Fibroblast of the conjunctiva (primary cell): ENCODE measurements around the gene MATK.

Source experiments
- DNase-seq: peaks from one replicate; pipeline ENCODE4 v3.0.0-alpha.2; 2010; ENCODE audit warnings: low read depth

Gene MATK

DNA sequence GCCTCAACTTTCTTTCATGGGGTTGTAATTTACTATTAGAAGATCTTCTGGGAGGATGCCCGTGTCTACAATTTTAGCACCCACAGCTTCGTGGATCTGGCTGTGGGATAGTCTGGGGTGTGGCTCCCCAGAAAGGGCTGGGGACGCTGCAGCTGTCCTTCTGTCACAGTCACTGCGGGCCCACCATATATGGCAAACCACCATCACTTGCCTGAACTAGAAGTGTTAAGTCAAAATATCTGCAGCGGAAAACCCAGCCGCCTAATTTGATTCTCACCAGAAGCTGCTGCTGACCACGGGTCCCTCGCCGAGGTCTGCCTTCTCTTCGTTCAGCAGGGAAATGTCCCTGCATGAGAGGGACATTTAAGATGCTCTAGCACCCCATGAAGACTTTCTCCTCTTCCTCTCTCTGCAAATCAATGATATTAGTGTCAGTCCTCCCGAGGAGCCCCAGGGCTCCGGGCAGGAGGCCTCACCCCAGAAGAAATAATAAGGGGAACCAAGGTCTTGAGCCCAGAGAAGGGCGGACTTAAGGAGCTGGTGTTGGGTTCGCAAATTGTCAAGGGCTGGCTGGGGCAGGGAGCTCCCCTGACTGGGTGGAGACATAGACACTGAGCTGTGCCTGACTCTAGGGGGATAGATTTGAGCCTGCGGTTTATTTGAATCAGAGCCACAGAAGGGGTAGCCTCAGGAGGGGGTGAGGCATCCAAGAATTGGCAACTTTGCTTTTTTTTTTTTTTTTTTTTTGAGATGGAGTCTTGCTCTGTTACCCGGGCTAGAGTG lies 3.0 kb upstream of the MATK start:
- no peak for DNase-seq

DNA sequence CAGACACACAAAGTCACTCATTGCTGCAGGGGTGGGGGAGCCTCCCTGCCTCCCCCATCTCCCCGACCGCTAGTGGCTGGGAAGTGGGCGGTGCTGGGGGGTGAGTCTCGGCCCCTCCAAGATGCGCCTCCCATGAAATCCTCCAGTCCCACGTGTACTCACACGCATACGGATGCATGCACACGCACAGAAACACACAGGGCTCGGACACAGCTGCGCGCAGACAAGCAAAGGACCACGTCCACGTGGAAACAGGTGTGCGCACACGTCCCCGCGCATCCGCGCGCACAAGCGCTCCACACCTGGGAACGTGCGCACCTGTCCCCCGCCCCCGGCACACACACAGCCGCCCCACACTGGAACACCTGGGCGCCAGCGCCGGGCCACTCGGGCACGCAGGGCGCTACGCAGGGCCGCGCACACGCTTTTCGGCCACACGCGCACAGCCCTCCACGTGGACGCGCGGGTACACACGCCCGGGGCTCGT lies 687 bp downstream of the MATK start:
- no peak for DNase-seq

DNA sequence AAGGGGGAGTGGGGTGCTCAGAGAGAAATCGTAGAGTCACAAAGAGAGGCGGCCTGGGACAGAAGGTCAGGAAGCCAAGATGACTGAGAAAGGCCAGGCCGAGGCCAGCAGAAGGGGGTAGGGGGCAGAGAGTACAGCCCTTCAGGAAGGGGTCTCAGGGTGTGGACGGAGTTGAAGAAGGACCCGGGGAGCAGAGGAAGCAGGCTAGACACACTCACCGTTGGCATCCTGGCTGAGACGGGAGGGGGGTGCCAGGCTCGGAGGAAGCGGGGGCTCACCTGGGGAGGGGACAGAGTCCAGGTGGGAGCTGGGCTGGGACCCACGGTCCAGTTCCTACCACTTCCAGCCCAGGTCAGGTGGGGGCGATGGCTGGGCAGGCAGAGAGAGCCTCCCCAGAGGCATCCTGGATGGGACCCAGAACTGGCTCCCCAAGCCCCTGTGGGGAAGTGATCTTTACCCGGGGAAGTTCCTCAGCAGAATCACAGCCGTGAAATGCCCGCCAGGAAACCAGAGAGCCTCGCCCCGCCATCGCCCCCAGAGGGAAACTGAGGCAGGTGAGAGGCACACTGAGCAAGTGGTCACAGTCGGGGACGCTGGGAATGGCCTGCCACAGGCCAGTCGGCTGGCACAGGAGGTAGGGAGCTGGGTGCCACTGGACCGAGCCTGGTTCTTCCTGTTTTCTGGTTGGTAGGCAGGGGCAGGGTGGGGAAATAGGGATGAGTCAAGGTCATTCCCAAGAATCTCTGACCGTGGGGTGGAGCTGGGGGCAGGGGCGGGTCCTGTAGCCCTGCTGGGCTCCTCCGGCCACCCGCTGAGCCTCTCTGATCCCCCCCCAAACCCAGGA lies 1.4 kb downstream of the MATK start:
- no peak for DNase-seq

DNA sequence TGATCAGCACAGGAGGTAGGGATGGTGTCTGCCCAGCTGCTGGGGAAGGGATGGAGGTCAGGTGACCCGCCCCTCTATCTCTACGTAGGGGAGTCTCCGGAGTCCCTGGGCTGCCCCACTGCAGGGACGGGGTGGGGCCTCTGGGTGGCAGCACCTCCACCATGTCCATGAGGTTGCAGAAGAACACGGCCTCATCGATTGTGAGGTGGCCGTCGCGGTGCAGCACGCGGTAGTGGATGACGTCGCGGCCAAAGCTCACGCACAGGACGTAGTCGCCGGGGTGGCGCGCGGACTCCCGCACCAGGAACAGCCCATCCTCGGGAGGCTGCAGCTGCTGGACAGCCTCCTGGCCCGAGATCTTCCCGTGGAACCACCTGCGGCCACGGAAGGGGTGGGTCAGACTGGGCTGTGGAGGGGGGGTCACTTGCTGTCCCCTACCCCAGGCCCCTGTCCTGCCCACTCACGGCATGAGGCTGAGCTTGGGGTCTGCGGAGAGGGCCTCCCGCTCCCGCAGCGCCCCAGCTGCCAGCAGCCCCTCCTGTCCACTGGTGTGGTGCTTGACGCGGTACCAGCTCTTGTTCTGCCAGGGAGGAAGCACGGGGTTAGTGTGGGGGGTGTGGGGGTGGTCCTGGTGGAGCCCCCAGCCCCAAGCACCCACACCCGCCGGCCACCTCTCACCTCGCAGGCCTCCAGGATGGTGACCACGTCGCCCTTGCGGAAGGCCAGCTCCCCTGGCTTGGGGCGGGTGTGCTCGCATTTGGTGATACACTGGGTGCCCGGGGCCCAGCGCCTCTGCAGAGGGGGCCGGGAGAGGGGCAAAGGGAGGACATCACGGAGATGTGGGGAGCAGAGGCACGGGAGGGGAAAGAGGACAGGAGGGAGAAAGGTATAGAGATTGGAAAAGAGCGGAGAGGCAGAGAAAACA lies 2.3 kb downstream of the MATK start:
- DNase-seq = no peak

DNA sequence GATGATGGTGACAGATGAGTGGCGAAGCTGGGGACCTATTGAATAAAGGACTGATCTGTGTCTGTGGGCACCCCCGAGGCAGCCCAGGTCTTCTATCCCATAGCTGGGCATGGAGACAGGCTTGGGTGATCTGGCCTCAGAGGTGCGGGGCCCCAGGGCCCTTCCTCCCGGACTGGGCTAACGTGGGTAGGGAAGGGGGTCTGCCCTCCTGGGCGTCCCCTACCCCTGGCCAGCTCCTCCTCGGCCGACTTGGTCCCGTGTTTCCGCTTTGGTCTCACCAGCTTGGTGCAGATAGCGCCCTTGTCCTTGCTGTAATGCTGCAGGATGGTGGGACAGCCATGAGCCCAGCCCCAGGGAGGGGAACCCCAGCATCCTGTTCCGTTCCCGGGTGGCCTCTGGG lies 3.3 kb downstream of the MATK start:
- DNase-seq = no peak

DNA sequence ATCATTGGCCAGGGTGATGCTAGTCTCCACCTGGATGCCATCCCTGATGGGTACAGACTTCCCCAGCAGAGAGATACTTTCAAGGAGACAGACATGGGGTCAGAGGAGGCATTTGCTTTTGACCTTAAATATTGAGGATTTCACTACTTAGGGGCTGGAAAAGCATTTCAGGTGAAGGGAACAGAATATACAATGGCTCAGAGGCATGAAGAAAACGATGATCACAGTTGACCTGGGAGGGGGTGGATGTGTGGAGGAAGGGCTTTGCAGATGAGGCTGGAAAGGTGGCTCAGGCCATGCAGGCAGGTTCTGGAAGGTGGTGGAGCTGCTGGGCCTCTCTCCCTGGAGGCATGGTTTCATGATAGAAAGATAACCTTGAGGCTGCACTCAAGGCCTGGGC lies 3.9 kb downstream of the MATK start:
- no peak for DNase-seq

DNA sequence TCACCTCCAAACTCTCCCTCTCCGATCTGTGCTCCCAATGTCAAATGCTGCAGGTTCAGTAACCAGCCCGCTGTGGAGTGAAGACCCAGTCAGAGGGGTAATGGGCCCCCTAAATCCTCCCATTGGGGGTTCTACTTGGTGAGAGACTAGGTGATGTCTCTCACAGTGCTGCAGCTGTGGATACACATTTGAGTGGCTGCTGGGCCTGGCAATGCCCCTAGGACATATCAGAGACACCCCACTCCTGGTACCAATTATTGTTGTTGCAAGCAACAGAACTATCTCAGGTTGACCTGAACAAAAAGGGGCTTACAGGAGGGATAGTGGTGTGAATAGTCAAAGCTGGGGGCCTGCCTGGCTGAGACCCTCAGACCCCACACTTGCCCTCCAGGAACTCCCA lies 4.6 kb downstream of the MATK start:
- no peak for DNase-seq

DNA sequence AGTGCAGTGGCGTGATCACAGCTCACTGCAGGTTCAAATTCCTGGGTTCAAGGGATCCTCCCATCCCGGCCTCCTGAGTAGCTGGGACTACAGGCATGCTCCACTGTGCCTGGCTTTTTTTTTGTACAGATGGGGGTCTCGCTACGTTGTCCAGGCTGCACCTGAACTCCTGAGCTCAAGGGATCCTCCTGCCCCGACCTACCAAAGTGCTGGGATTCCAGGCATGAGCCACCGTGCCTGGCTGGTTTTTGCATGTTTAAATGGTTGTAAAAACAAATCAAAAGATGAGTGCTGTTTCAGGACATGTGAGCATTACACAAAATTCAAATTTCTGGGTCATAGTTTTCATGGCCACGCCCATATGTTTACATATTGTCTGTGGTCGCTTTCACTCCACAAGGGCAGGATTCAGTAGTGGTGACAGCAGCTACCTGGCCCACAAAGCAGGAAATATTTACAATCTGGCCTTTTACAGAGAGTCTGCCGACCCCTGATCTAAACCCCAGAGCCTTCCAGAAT lies 5.3 kb downstream of the MATK start:
- no peak for DNase-seq

DNA sequence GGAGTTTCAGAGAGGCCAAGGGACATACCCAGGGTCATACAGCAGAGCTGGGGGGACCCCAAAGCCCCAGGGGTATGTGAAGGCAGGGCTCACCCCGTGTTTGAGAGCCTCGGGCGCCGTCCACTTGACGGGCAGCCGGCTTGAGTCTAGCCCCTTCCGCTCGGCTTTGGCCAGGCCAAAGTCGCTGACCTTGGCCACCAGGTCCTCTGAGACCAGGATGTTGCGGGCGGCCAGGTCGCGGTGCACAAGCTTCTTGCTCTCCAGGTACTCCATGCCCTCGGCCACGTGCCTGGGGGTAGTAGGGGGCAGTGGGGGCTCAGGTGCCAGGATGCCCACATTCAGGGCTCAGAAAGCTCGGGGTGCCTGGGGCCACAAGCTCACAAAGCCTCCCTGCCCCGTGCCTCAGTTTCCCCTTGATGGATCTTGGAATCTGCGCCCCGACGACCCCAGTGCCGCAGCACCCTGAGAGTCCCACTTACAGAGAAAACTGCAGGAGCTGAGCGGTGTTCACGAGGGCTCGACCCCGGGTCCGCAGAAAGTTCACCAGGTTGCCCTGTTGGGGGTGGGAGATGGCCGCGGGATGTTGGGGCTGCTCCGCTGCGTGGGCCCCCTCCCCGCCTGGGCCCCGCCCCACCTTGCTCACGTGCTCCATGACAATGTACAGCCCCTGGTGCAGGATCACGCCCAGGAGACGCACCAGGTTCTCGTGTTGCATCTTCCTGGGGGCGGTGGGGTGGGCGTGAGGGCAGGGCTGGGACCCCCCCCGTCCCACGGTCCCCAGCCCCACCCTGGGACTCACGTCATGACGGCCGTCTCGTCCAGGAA lies 7.1 kb downstream of the MATK start:
- no peak for DNase-seq

DNA sequence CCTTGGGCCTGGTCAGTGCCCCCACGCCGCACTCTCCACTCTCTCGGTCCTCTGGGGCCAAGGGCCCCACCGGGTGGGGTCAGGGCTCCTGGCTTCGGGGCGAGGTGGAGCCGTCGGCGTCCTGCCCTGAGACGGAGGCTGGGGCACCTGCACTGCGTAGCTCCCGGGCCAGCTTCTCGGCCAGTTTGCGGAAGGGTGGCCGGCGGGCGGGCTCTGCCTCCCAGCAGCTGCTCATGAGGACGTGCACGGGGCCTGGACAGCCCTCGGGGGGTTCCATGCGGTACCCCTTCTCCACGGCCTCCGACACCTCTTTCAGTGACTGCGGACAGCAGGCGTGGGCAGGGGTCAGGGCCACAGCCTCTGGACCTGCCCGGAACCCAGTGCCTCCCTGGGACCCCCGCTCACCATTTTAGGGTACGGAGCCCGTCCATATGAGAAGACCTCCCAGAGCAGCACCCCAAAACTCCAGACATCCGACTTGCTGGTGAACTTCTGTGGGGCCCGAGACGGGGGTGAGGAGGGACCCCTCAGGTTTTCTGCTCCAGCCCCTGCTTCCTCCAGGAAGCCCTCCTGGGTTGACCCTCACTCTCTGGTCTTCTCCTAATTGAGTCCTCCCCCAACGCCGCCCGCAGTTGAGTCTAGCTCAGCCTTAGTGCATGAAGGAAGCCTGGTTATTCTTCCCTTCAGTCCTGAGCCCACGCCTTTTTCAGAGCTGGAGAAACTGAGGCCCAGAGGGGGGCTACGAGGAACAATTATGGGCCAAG lies 7.9 kb downstream of the MATK start:
- DNase-seq = no peak

DNA sequence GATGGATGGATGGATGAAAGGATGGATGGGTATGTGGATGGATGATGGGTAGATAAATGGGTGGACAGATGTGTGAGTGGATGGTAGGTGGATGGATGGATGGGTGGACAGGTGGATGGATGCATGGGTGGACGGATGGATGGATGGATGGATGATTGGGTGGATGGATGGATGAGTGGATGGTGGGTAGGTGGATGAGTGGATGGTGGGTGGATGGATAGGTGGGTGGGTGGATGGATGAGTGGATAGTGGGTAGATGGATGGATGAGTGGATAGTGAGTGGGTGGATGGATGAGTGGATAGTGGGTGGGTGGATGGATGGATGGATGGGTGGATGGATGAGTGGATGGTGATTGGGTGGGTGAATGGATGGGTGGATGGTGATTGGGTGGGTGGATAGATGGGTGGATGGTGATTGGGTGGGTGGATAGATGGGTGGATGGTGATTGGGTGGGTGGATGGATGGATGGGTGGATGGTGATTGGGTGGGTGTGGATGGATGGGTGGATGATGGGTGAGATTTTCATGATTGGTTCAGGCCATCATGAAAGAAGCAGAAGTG lies 9.6 kb downstream of the MATK start:
- no peak for DNase-seq

DNA sequence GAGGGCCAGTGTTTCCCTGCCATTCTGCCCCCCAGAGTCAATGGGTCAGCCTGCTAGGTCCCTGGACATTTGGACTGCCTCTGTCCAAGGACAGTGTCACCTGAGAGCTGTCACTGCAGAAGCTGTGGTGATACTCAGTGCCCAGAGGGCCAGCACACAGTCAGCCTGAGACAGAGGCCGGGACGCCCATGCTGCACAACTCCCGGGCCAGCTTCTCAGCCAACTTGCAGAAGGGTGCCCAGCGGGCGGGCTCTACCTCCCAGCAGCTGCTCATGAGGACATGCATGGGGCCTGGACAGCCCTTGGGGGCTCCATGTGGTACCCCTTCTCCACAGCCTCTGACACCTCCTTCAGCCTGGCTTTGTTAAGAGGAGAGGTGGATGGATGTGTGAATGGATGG lies 10.3 kb downstream of the MATK start:
- DNase-seq = no peak

DNA sequence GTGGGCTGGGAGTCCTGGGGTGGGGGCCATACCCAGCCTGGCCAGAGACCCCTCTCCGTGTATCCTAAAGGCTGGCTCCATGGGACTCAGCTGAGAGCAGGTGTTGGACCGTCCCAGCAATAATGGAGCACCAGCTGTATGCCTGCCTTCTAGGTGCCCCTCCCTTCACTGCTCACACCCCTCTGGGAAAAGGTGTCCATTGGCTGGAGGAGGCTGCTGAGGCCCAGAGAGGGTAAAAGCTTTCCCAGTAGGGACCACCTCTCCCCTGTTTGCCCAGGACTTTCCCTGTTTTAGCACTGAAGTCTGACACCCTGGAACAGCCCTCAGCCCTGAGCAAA lies 10.8 kb downstream of the MATK start:
- DNase-seq = no peak

DNA sequence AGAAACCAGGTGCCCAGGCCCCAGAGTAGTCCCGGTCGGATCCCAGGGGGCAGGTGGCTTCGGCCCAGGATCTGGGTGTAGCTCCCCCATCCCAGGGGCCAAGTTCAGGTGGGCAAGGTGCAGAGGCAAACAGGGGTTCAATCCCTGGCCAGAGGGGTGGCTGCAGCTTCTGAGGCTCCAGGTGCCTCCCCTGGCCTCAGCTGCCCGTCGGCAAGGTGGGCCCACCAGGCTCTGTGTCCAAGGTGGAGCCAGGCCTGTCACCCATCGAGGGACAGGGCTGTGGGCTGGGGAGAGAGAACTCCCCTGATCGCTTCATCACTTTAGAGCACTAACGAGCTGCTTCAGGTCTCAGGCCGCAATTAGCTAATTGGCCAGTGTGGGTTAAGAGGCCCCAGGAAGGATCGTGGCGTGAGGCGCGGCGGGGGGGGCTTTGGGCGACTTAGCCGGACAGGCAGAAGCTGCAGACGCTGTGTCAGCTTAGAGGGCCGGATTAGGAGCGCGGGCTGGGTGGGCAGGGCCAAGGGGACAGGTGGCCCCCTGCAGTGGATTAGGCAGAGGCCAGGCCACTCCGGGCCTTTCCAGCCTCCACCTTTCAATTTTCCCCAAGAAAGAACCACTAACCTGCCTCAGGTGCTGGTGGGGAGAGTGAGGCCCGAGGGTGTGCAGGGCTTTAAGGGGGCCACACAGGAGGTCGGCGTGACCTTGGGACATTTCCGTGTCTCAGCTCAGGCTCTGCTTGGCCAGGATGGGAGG lies 11.4 kb downstream of the MATK start:
- DNase-seq = no peak

DNA sequence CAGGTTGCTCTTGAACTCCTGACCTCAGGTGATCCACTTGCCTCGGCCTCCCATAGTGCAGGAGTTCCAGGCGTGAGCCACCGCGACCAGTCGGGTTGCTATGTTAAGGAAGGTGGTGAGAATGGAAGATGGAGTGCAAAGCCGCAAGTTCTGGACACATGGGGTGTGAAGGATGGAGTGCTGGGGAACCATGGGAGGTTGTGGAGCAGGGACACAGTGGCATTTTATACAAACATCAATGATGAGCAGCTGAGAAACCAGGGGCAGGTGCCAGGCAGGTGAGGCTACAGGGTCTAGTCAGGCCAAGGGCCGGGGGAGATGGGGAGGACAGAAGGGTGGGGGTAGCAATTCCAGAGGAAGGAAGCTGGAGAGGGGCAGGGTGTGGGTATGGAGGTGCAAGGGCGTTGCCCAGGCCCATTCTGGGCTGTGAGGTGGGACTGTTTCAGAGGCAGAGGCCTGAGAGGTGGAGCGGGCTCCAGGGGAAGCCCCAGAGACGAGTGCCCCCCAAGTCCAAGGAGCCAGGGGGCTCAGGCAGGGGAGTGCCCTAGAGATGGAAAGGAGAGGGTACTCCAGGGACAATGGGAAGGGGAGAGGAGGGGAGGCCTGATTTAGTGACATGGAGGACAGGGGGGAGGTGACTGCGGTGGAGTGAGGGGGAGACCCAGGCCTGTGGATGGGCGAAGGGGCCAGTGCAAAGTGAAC lies 12.2 kb downstream of the MATK start:
- no peak for DNase-seq

DNA sequence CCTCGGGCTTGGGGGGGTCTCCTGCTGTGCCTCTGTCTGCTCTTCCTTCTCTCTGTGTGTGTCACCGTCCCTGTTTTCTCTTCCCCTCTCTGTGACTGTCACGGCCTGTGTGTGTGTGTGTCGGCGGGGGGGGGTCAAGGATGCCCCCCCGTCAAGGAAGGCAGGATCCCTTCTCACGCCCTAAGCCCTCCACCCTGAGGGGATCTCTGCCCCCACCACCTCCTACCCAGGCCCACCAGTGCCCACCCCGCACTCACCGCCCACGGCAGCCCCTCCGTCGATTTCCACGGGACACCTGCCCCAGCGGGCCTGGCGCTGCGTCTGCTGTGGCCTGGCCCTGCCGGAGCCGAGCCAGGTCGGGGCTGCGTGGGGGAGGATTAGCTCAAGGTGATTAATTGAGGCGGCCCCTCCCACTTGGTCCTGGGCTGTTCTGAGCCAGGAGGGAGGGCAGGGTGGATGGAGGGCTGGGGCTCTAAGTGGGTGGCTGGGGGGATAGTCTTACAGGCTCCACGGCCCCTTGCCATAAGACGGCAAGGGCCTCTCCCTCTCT lies 14.2 kb downstream of the MATK start, which contains the start of gene RAX2:
Gene RAX2 (minus strand): TSS at position 323 of the 550 bp plus-strand sequence. CDS start 486 bp downstream, outside the sequence.
- no peak for DNase-seq

DNA sequence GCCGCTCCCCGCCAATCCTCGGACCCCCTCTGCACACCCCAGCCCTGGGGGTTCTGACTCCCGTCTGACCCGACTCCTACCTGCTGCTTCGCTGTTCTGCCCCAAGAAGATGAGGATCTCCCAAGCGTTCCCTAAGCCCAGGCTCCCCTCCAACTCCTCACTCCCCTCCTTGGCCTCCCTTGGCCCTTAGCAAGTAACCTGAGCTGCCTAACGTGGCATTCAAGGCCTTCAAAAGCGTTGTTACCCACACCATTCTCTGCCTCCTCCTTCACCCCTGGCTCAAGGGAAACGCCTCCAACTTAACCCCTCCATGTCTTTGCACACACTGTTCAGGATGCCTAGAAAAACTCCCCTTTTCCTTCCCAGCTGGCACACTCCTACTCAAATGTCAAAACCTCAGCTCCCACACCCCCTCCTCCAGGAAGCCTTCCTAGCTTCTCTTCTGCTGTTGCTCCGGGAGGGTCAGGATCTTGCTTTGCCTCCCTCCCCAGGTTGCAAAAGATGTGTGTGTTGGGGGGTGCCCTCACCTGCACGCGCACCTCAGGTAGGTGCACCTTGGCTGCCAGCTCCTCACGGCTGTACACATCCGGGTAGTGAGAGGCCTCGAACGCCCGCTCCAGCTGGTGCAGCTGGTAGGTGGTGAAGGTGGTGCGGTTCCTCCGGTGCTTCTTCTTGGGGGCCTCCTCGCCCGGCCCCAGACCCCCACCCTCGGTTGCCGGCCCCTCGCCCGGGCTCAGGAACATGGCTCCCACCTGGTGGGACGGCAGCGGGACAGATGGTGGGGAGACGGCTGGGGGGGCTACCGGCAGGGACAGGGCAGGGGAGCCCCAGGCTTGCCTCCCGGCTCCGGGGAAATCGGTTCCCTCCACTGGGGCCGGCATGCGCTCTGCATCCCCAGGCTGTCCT lies 14.9 kb downstream of the MATK start:
- DNase-seq = no peak
